HepG2 (cell line): Measurements from ENCODE around the gene MYO1E. TPM values are rescaled to one million over a fixed set of nuclear protein-coding genes. Genes with fewer than 3 reads are reported as not detected.

Source experiments
- AHDC1 ChIP-seq: sonication (generic); formaldehyde crosslinking; IDR thresholded peaks from 2 replicates; pipeline ENCODE4 v1.5.1; 2020; ENCODE audit warnings: mild to moderate bottlenecking, missing genetic modification reagents, borderline replicate concordance
- ATF4 ChIP-seq, 2 experiments: fragments of 450-650 bp in 1 of 2; sonication (generic) in 1 of 2; formaldehyde crosslinking; IDR thresholded peaks; 2 replicates each; pipeline versions ENCODE4 v1.5.0 to v1.8.0; 2020 to 2022; ENCODE audit warnings: mild to moderate bottlenecking in 1 of 2, missing genetic modification reagents in 1 of 2
- ELF1 ChIP-seq: sonication (generic); formaldehyde crosslinking; IDR thresholded peaks from 2 replicates; pipeline ENCODE4 v1.4.0; 2020; ENCODE audit warnings: missing genetic modification reagents
- GATAD1 ChIP-seq: IDR thresholded peaks from 2 replicates; pipeline ENCODE4 v1.6.1; 2016; ENCODE audit warnings: missing genetic modification reagents, missing compliant biosample characterization
- JUN ChIP-seq: sonication (generic); formaldehyde crosslinking; IDR thresholded peaks from 2 replicates; pipeline ENCODE4 v1.4.0; 2020; ENCODE audit warnings: mild to moderate bottlenecking, missing genetic modification reagents
- KLF11 ChIP-seq: IDR thresholded peaks from 2 replicates; pipeline ENCODE4 v1.6.1; 2016; ENCODE audit warnings: missing compliant biosample characterization
- MATR3 ChIP-seq: sonication (generic); formaldehyde crosslinking; IDR thresholded peaks from 2 replicates; pipeline ENCODE4 v1.4.0; 2020; ENCODE audit warnings: missing genetic modification reagents
- MED8 ChIP-seq: sonication (generic); formaldehyde crosslinking; IDR thresholded peaks from 2 replicates; pipeline ENCODE4 v1.8.1; 2023; ENCODE audit warnings: mild to moderate bottlenecking, missing genetic modification reagents; ENCODE audit not compliant: insufficient replicate concordance
- RERE ChIP-seq: IDR thresholded peaks from 2 replicates; pipeline ENCODE4 v1.6.1; 2016; ENCODE audit warnings: low read depth, missing genetic modification reagents, missing compliant biosample characterization
- YEATS2 ChIP-seq: sonication (generic); formaldehyde crosslinking; IDR thresholded peaks from 2 replicates; pipeline ENCODE4 v1.4.0; 2020; ENCODE audit warnings: missing genetic modification reagents, borderline replicate concordance
- ZBTB25 ChIP-seq: IDR thresholded peaks from 2 replicates; pipeline ENCODE4 v1.6.1; 2018; ENCODE audit warnings: missing genetic modification reagents
- ZBTB26 ChIP-seq: IDR thresholded peaks from 2 replicates; pipeline ENCODE4 v1.6.1; 2016; ENCODE audit warnings: missing compliant biosample characterization, missing genetic modification reagents, borderline replicate concordance
- ZNF644 ChIP-seq: IDR thresholded peaks from 2 replicates; pipeline ENCODE4 v1.6.1; 2016; ENCODE audit warnings: low read depth
- polyA plus RNA-seq, 8 experiments: library from polyadenylated mRNA; depleted of rRNA in 3 of 8; stranded (reverse) in 7 of 8; unstranded in 1 of 8; fragments of >200 nt; fragmentation: Illumina TruSeq in 4 of 8; extraction: Trizol in 4 of 8; gene quantifications; 2 replicates each; pipeline versions ENCODE4 v1.2.1 to v1.2.3, GENCODE V29; 2011 to 2016; ENCODE audit warnings: low read depth in 4 of 8, missing spikeins in 1 of 8, mixed read lengths in 1 of 8; ENCODE audit not compliant: insufficient read depth in 1 of 8
- total RNA-seq, 5 experiments: library from RNA; depleted of rRNA; stranded (reverse); fragments of >200 nt; fragmentation: Illumina TruSeq; extraction: Trizol; gene quantifications; 2 replicates each; pipeline ENCODE4 v1.2.3, GENCODE V29; 2016; ENCODE audit warnings: low read depth in 1 of 5

MYO1E gene
- total and polyA plus RNA-seq, 2 of the 13 experiments (the other 11 are each of a cell fraction or from before 2014, with no cell fraction given): 15.7 to 25.1 TPM

GRCh38 chr15:59276225-59277178 lies 96.2 kb downstream of the MYO1E start (continued):
- TF ChIP-seq ELF1: peak; percentile 79
- TF ChIP-seq AHDC1: peak; percentile 96
- peak; percentile 75; the same call in 1 of the 2 replicates for TF ChIP-seq JUN
- peak; percentile 55; the same call in 1 of the 2 replicates for TF ChIP-seq YEATS2 (CRISPR knock-in tag)
- peak; percentile 57; the same call in 1 of the 2 replicates for TF ChIP-seq KLF11 (CRISPR knock-in tag)
- TF ChIP-seq ZBTB25 (CRISPR knock-in tag): 0 out of 2 replicates have a peak, but pooled peaks have one; percentile 62
- TF ChIP-seq MED8 (CRISPR knock-in tag): peak; percentile 52
- TF ChIP-seq ATF4 (CRISPR knock-in tag; IDR thresholded peaks at IDR 0.05): no peak
- TF ChIP-seq RERE (CRISPR knock-in tag): peak; percentile 90
- TF ChIP-seq GATAD1 (CRISPR knock-in tag): peak; percentile 69
- TF ChIP-seq ZBTB26 (CRISPR knock-in tag): peak; percentile 90
- TF ChIP-seq MATR3: no peak
- peak; percentile 54; the same call in 1 of the 2 replicates for TF ChIP-seq ZNF644 (CRISPR knock-in tag)
